Activated effector memory CD4-positive, alpha-beta T cell treated with Interleukin-2 at 50 U/mL for 16 hours (primary cell): ENCODE data around the gene TEX30.

Source experiments
- DNase-seq: peaks from one replicate; pipeline ENCODE4 v3.0.0-alpha.2; 2020

TEX30 gene

GRCh38 chr13:102777736-102778135 is 4.2 kb upstream of the TEX30 start:
- DNase-seq: no peak

- DNase-seq: no peak
Measured at GRCh38 chr13:102776271-102776670, 2.7 kb upstream of the TEX30 start.

- no peak for DNase-seq
Measured at GRCh38 chr13:102774591-102775520, 1.3 kb upstream of the TEX30 start.

- DNase-seq: no peak
Measured at GRCh38 chr13:102774214-102774568, 605 bp upstream of the TEX30 start.

- no peak for DNase-seq
Measured at GRCh38 chr13:102772042-102772425, 1.6 kb downstream of the TEX30 start.

- no peak for DNase-seq
Measured at GRCh38 chr13:102771298-102772041, 2.1 kb downstream of the TEX30 start.

- DNase-seq: no peak
Measured at GRCh38 chr13:102770435-102770834, 3.2 kb downstream of the TEX30 start.

- DNase-seq: no peak
Measured at GRCh38 chr13:102769679-102770078, 3.9 kb downstream of the TEX30 start.

- DNase-seq: no peak
Measured at GRCh38 chr13:102768909-102769308, 4.7 kb downstream of the TEX30 start.

- no peak for DNase-seq
Measured at GRCh38 chr13:102763741-102764140, 9.8 kb downstream of the TEX30 start.

GRCh38 chr13:102761071-102761470 is 12.5 kb downstream of the TEX30 start:
- no peak for DNase-seq

- DNase-seq: no peak
Measured at GRCh38 chr13:102758842-102759241, 14.7 kb downstream of the TEX30 start.

GRCh38 chr13:102757006-102757405 is 16.6 kb downstream of the TEX30 start:
- no peak for DNase-seq

GRCh38 chr13:102751886-102752285 is 21.7 kb downstream of the TEX30 start:
- no peak for DNase-seq

- DNase-seq: no peak
Measured at GRCh38 chr13:102742506-102742905, 31.1 kb downstream of the TEX30 start.

GRCh38 chr13:102742101-102742500 is 31.5 kb downstream of the TEX30 start:
- no peak for DNase-seq

- DNase-seq: no peak
Measured at GRCh38 chr13:102729560-102730270, 43.9 kb downstream of the TEX30 start.

GRCh38 chr13:102726430-102726829 is 47.2 kb downstream of the TEX30 start:
- no peak for DNase-seq

- DNase-seq: no peak
Measured at GRCh38 chr13:102724923-102725322, 48.7 kb downstream of the TEX30 start.

- DNase-seq: no peak
Measured at GRCh38 chr13:102721800-102722231, 51.8 kb downstream of the TEX30 start.

- no peak for DNase-seq
Measured at GRCh38 chr13:102718746-102719145, 54.8 kb downstream of the TEX30 start.
